Measurements from ENCODE around the gene SLC25A26. TPM values are rescaled to one million over a fixed set of nuclear protein-coding genes. Genes with fewer than 3 reads are reported as not detected.
A peak's percentile ranks its signal among the peaks of the same experiment; 100 is the strongest.

The SLC25A26 gene
- total RNA-seq, 2 experiments from 2014 or later: 11.7 to 12.0 TPM

- DNase-seq: no peak
- Mint-ChIP-seq H3K27ac (no peak overlapping the region), H3K27me3 (no peaks in the 10 kb centered on the region), H3K4me1 (peaks cover 23% of the 10 kb centered on the region), H3K36me3 (ENCODE audit: low read depth) (peaks cover 61% of the 10 kb centered on the region), H3K4me3 (no peak overlapping the region), H3K9me3 (no peaks in the 10 kb centered on the region)
- CTCF ChIA-PET: no interaction called here
- POLR2A ChIA-PET: no interaction called here
Observed at GRCh38 chr3:66390013-66390412, 169.2 kb downstream of the SLC25A26 start.

GRCh38 chr3:66392512-66392911, 171.7 kb downstream of the SLC25A26 start:
- CTCF ChIA-PET: interaction anchor here (1.1 kb wide), 1 partner anchor 39 kb away, joined by 5 read pairs; no protein-coding TSS in a partner anchor
- peak overlapping the region; percentile 91 for H3K27ac Mint-ChIP-seq
- DNase-seq: no peak
- H3K36me3 Mint-ChIP-seq (ENCODE audit: low read depth): peaks cover 46% of the 10 kb centered on the region
- POLR2A ChIA-PET: no interaction called here
- no peak overlapping the region for H3K4me3 Mint-ChIP-seq
- no peaks in the 10 kb centered on the region for H3K27me3 Mint-ChIP-seq
- no peaks in the 10 kb centered on the region for H3K9me3 Mint-ChIP-seq
- H3K4me1 Mint-ChIP-seq: peaks cover 25% of the 10 kb centered on the region

- Mint-ChIP-seq H3K27ac (peak overlapping the region; percentile 91), H3K4me1 (peaks cover 25% of the 10 kb centered on the region), H3K27me3 (no peaks in the 10 kb centered on the region), H3K9me3 (no peaks in the 10 kb centered on the region), H3K36me3 (ENCODE audit: low read depth) (peaks cover 50% of the 10 kb centered on the region), H3K4me3 (no peak overlapping the region)
- DNase-seq: no peak
- CTCF ChIA-PET: interaction anchor here (1.4 kb wide), 1 partner anchor 15 kb away, joined by 5 read pairs; no protein-coding TSS in a partner anchor
- POLR2A ChIA-PET: no interaction called here
Observed at GRCh38 chr3:66392966-66393332, 172.1 kb downstream of the SLC25A26 start.

GRCh38 chr3:66393333-66394005, 172.7 kb downstream of the SLC25A26 start:
- Mint-ChIP-seq H3K4me3 (peak overlapping the region; percentile 57), H3K9me3 (no peaks in the 10 kb centered on the region), H3K4me1 (peaks cover 21% of the 10 kb centered on the region), H3K27ac (peak overlapping the region; percentile 91), H3K36me3 (ENCODE audit: low read depth) (peaks cover 48% of the 10 kb centered on the region), H3K27me3 (no peaks in the 10 kb centered on the region)
- DNase-seq: no peak
- ChIA-PET CTCF (interaction anchor here (1.4 to 2.0 kb wide), 2 partner anchors 11 to 15 kb away, joined by 5 to 6 read pairs; no protein-coding TSS in a partner anchor), POLR2A (no interaction called here)

- Mint-ChIP-seq H3K4me3 (peak overlapping the region; percentile 57), H3K27me3 (no peaks in the 10 kb centered on the region), H3K36me3 (ENCODE audit: low read depth) (peaks cover 45% of the 10 kb centered on the region), H3K4me1 (peaks cover 21% of the 10 kb centered on the region), H3K9me3 (no peaks in the 10 kb centered on the region), H3K27ac (peak overlapping the region; percentile 91)
- CTCF ChIA-PET: interaction anchor here (1.4 to 2.0 kb wide), 3 partner anchors 10 to 404 kb away, joined by 3 to 6 read pairs (median 5); no protein-coding TSS in a partner anchor
- DNase-seq: peak; percentile 53
- POLR2A ChIA-PET: no interaction called here
Observed at GRCh38 chr3:66394019-66394752, 173.4 kb downstream of the SLC25A26 start.

- Mint-ChIP-seq H3K27me3 (no peaks in the 10 kb centered on the region), H3K27ac (peak overlapping the region; percentile 58), H3K4me3 (no peak overlapping the region), H3K36me3 (ENCODE audit: low read depth) (peaks cover 45% of the 10 kb centered on the region), H3K4me1 (peaks cover 21% of the 10 kb centered on the region), H3K9me3 (no peaks in the 10 kb centered on the region)
- CTCF ChIA-PET: interaction anchor here (1.2 to 2.0 kb wide), 3 partner anchors 10 to 404 kb away, joined by 3 to 6 read pairs (median 5); no protein-coding TSS in a partner anchor
- POLR2A ChIA-PET: no interaction called here
- DNase-seq: no peak
Observed at GRCh38 chr3:66394753-66395249, 174.0 kb downstream of the SLC25A26 start.

- Mint-ChIP-seq H3K36me3 (ENCODE audit: low read depth) (peaks cover 45% of the 10 kb centered on the region), H3K27ac (no peak overlapping the region), H3K27me3 (no peaks in the 10 kb centered on the region), H3K4me1 (peaks cover 21% of the 10 kb centered on the region), H3K4me3 (no peak overlapping the region), H3K9me3 (no peaks in the 10 kb centered on the region)
- ChIA-PET CTCF (interaction anchor here (1.2 to 2.9 kb wide), 3 partner anchors 12 to 403 kb away, joined by 3 to 8 read pairs (median 5); no protein-coding TSS in a partner anchor), POLR2A (no interaction called here)
- no peak for DNase-seq
Observed at GRCh38 chr3:66395635-66396034, 174.8 kb downstream of the SLC25A26 start.

GRCh38 chr3:66396161-66396760, 175.5 kb downstream of the SLC25A26 start:
- CTCF ChIA-PET: interaction anchor here (1.5 to 2.9 kb wide), 2 partner anchors 10 to 12 kb away, joined by 5 to 8 read pairs; no protein-coding TSS in a partner anchor
- H3K4me3 Mint-ChIP-seq: no peak overlapping the region
- no peaks in the 10 kb centered on the region for H3K9me3 Mint-ChIP-seq
- H3K4me1 Mint-ChIP-seq: peaks cover 21% of the 10 kb centered on the region
- no peaks in the 10 kb centered on the region for H3K27me3 Mint-ChIP-seq
- POLR2A ChIA-PET: no interaction called here
- H3K36me3 Mint-ChIP-seq (ENCODE audit: low read depth): peaks cover 42% of the 10 kb centered on the region
- DNase-seq: no peak
- H3K27ac Mint-ChIP-seq: no peak overlapping the region

GRCh38 chr3:66396888-66397287, 176.1 kb downstream of the SLC25A26 start:
- CTCF ChIA-PET: interaction anchor here (1.0 to 2.9 kb wide), 3 partner anchors 11 to 14 kb away, joined by 3 to 8 read pairs (median 5); no protein-coding TSS in a partner anchor

GRCh38 chr3:66397745-66398144, 176.9 kb downstream of the SLC25A26 start:
- POLR2A ChIA-PET: no interaction called here
- Mint-ChIP-seq H3K36me3 (ENCODE audit: low read depth) (peaks cover 31% of the 10 kb centered on the region), H3K9me3 (no peaks in the 10 kb centered on the region), H3K4me3 (no peak overlapping the region), H3K4me1 (peaks cover 18% of the 10 kb centered on the region), H3K27me3 (no peaks in the 10 kb centered on the region), H3K27ac (no peak overlapping the region)
- CTCF ChIA-PET: interaction anchor here (1.0 to 2.9 kb wide), 3 partner anchors 10 to 13 kb away, joined by 3 to 8 read pairs (median 5); no protein-coding TSS in a partner anchor
- DNase-seq: no peak

More at GRCh38 chr3:66396888-66397287, 176.1 kb downstream of the SLC25A26 start:
- Mint-ChIP-seq H3K36me3 (ENCODE audit: low read depth) (peaks cover 40% of the 10 kb centered on the region), H3K9me3 (no peaks in the 10 kb centered on the region), H3K27ac (peak overlapping the region; percentile 19), H3K4me3 (no peak overlapping the region), H3K27me3 (no peaks in the 10 kb centered on the region), H3K4me1 (peaks cover 21% of the 10 kb centered on the region)
- no peak for DNase-seq
- POLR2A ChIA-PET: no interaction called here

- peaks cover 27% of the 10 kb centered on the region for H3K36me3 Mint-ChIP-seq (ENCODE audit: low read depth)
- no peaks in the 10 kb centered on the region for H3K27me3 Mint-ChIP-seq
- ChIA-PET POLR2A (no interaction called here), CTCF (interaction anchor here (1.0 to 2.9 kb wide), 2 partner anchors 9 to 424 kb away, joined by 3 to 8 read pairs; no protein-coding TSS in a partner anchor)
- peaks cover 15% of the 10 kb centered on the region for H3K4me1 Mint-ChIP-seq
- no peak overlapping the region for H3K4me3 Mint-ChIP-seq
- H3K9me3 Mint-ChIP-seq: no peaks in the 10 kb centered on the region
- no peak overlapping the region for H3K27ac Mint-ChIP-seq
- DNase-seq: no peak
Observed at GRCh38 chr3:66398228-66399025, 177.6 kb downstream of the SLC25A26 start.
